Fibroblast of lung (primary cell): ENCODE data around the gene SEPTIN8. TPM values are rescaled to one million over a fixed set of nuclear protein-coding genes. Genes with fewer than 3 reads are reported as not detected.
A peak's percentile ranks its signal among the peaks of the same experiment; 100 is the strongest.

Experiments used
- DNase-seq, 2 donors: peaks; one replicate each; pipeline versions ENCODE4 v3.0.0 to v3.0.0-alpha.2; 2010; ENCODE audit warnings: low read depth in 2 of 2
- H2AFZ ChIP-seq: 2 replicates; pipeline ENCODE4 v1.5.1; 2012; ENCODE audit warnings: low read length, control low read depth, inconsistent platforms
- H3K27ac ChIP-seq: 2 replicates; pipeline ENCODE4 v1.5.1; 2011; ENCODE audit warnings: low read length, control low read depth; ENCODE audit not compliant: insufficient read depth
- H3K27me3 ChIP-seq: 2 replicates; pipeline ENCODE4 v1.5.1; 2011; ENCODE audit warnings: mild to moderate bottlenecking, low read length; ENCODE audit not compliant: control insufficient read depth, insufficient read depth
- H3K36me3 ChIP-seq: 2 replicates; pipeline ENCODE4 v1.5.1; 2011; ENCODE audit warnings: low read length; ENCODE audit not compliant: control insufficient read depth, insufficient read depth
- H3K4me1 ChIP-seq: 2 replicates; pipeline ENCODE4 v1.5.1; 2011; ENCODE audit warnings: low read length; ENCODE audit not compliant: control insufficient read depth, insufficient read depth; ENCODE audit errors: extremely low read depth
- H3K4me2 ChIP-seq: 2 replicates; pipeline ENCODE4 v1.5.1; 2011; ENCODE audit warnings: low read length, control low read depth; ENCODE audit not compliant: insufficient read depth; ENCODE audit errors: extremely low read depth
- H3K4me3 ChIP-seq, 4 experiments: fragments of 200-600 bp in 1 of 4; sonication (generic) in 1 of 4; replicated peaks in 1 of 4; 2 replicates each; pipeline ENCODE4 v1.5.1; 2011 to 2016; ENCODE audit warnings: low read length in 4 of 4, low read depth in 3 of 4, mild to moderate bottlenecking in 3 of 4, control low read depth in 2 of 4, inconsistent platforms in 1 of 4, mixed read lengths in 1 of 4; ENCODE audit not compliant: insufficient read depth in 1 of 4; ENCODE audit errors: control extremely low read depth in 1 of 4
- H3K79me2 ChIP-seq: 2 replicates; pipeline ENCODE4 v1.5.1; 2012; ENCODE audit warnings: mild to moderate bottlenecking, low read length, inconsistent platforms; ENCODE audit not compliant: control insufficient read depth, insufficient read depth
- H3K9ac ChIP-seq: 2 replicates; pipeline ENCODE4 v1.5.1; 2011; ENCODE audit warnings: mild to moderate bottlenecking, low read length, control low read depth; ENCODE audit not compliant: insufficient read depth
- H3K9me3 ChIP-seq: 2 replicates; pipeline ENCODE4 v1.5.1; 2012; ENCODE audit warnings: low read depth, low read length; ENCODE audit not compliant: control insufficient read depth, insufficient read depth
- H4K20me1 ChIP-seq: 2 replicates; pipeline ENCODE4 v1.5.1; 2011; ENCODE audit warnings: low read length; ENCODE audit not compliant: control insufficient read depth, insufficient read depth; ENCODE audit errors: extremely low read depth
- EZH2 ChIP-seq: IDR thresholded peaks from 2 replicates; pipeline ENCODE4 v1.5.1; 2012; ENCODE audit warnings: low read length, control low read depth, mild to moderate bottlenecking; ENCODE audit errors: missing control alignments
- polyA plus RNA-seq, 2 donors: library from polyadenylated mRNA; depleted of rRNA in 1 of 2; stranded (reverse) in 1 of 2; unstranded in 1 of 2; fragments of >200 nt; gene quantifications; 2 replicates each; pipeline ENCODE4 v1.2.1, GENCODE V29; 2011 to 2012; ENCODE audit warnings: missing spikeins in 1 of 2
- total RNA-seq: library from RNA; depleted of rRNA; stranded (reverse); fragments of >200 nt; gene quantifications from 2 replicates; pipeline ENCODE4 v1.2.1, GENCODE V29; 2014
- TF ChIP-seq, protein P1 (sequence below), 2 donors: IDR thresholded peaks in 1 of 2; conservative IDR thresholded peaks in 1 of 2; 1 replicate in 1 of 2; 2 replicates in 1 of 2; pipeline ENCODE4 v1.5.1; 2011 to 2012; ENCODE audit warnings: low read length in 2 of 2, control low read depth in 1 of 2, inconsistent platforms in 1 of 2, low read depth in 1 of 2, mild to moderate bottlenecking in 1 of 2

The SEPTIN8 gene
- total and polyA plus RNA-seq, 2 donors (not counting 1 experiment from before 2014, with no cell fraction given): 62.1 to 64.2 TPM

DNA sequence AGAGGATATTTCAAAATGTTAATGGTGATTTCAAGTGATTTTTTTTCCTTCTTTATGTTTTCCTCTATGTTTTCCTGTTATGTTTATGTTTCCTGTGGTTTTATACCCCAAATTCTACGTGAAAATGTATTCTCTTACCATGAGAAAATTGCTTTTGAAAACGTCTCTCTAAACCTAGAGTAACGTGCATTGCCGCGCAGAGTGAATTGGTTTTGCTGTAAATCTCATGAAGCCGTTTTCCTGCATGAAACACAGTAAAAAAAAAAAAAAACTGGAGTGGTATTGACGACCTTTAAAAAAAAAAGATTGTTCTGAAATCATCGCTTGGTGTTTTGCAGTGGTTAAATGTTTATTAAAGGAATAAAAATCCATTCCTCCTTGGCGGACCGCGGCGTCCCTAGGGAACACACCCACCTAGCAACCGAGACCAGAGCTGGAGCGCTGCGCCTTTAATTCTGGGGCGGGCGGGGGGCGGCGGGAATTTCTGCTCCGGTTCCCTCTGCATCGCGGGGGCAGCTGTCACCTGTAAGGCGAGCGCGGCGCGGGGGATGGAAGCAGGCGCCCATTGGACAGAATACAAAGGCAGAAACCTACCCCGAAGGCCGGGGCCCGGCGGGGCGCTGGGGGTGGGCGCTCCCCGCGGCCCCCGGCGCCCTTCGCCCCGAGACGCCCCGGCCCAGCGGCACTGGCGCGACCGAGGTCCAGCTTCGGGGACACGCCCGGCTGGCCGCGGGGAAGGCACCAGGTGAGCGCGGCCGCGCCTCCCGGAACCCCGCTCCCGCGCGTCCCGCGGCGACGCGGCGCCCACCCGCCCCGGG is 36.0 kb upstream of the SEPTIN8 start, which contains the start of gene SOWAHA:
Gene SOWAHA (plus strand): TSS at position 522 of the 818 bp plus-strand sequence. CDS start 320 bp downstream, outside the sequence.
- H3K4me1 ChIP-seq: no peaks in the 10 kb centered on the region
- no peaks in the 10 kb centered on the region for H3K79me2 ChIP-seq
- H3K9ac ChIP-seq: no peak within 1 kb of the TSS
- H3K27ac ChIP-seq: no peak within 1 kb of the TSS
- H3K4me3 ChIP-seq: peak within 1 kb of the TSS in 3 of 4 experiments; percentile 16 to 27 (median 20)
- H4K20me1 ChIP-seq: no peaks in the 10 kb centered on the region
- DNase-seq: peak in 1 of 2 donors; percentile 25
- no peaks in the 10 kb centered on the region for H3K36me3 ChIP-seq
- no peak for TF ChIP-seq EZH2
- TF ChIP-seq, protein P1, sequence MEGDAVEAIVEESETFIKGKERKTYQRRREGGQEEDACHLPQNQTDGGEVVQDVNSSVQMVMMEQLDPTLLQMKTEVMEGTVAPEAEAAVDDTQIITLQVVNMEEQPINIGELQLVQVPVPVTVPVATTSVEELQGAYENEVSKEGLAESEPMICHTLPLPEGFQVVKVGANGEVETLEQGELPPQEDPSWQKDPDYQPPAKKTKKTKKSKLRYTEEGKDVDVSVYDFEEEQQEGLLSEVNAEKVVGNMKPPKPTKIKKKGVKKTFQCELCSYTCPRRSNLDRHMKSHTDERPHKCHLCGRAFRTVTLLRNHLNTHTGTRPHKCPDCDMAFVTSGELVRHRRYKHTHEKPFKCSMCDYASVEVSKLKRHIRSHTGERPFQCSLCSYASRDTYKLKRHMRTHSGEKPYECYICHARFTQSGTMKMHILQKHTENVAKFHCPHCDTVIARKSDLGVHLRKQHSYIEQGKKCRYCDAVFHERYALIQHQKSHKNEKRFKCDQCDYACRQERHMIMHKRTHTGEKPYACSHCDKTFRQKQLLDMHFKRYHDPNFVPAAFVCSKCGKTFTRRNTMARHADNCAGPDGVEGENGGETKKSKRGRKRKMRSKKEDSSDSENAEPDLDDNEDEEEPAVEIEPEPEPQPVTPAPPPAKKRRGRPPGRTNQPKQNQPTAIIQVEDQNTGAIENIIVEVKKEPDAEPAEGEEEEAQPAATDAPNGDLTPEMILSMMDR (conservative IDR thresholded peaks at IDR 0.05 in 1 of 2, IDR thresholded peaks at IDR 0.05 in 1 of 2; ENCODE audit: low read depth in 1 of 2, low read length in 2 of 2): no peak
- H3K27me3 ChIP-seq: peaks cover 28% of the 10 kb centered on the region
- peak within 1 kb of the TSS; percentile 20 for H3K4me2 ChIP-seq
- H2AFZ ChIP-seq: no peak within 1 kb of the TSS
- H3K9me3 ChIP-seq: no peaks in the 10 kb centered on the region

DNA sequence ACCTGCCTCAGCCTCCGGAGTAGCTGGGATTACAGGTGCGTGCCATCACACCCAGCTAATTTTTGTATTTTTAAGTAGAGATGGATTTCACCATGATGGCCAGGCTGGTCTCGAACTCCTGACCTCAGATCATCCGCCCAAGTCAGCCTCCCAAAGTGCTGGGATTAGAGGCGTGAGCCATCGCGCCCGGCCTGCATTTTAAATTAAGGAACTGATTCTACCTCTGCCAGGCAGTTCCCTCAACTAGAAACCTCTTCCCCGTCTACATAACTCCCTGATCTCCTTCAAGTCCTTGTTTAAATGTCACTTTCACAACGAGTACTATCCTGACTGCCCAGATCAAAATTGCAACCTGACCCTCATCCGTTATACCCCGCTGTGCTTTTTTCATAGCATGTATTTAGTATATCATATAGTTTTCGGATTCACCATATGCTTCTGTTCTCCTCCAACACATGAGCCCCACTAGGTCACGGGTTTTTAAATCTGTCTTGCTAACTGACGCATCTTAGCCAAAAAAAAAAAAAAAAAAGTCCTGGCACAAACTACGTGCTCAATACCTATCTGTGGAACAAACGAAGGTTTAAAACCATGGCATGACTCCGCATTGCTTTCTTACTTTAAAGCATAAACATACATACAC is 35.2 kb upstream of the SEPTIN8 start:
- TF ChIP-seq EZH2: no peak
- TF ChIP-seq, protein P1 (conservative IDR thresholded peaks at IDR 0.05 in 1 of 2, IDR thresholded peaks at IDR 0.05 in 1 of 2; ENCODE audit: low read depth in 1 of 2, low read length in 2 of 2): no peak
- H3K4me3 ChIP-seq: no peak overlapping the region
- H3K27ac ChIP-seq: no peak overlapping the region
- no peaks in the 10 kb centered on the region for H3K9me3 ChIP-seq
- DNase-seq: no peak
- no peaks in the 10 kb centered on the region for H4K20me1 ChIP-seq
- no peaks in the 10 kb centered on the region for H3K79me2 ChIP-seq
- no peaks in the 10 kb centered on the region for H3K4me1 ChIP-seq
- no peak overlapping the region for H2AFZ ChIP-seq
- H3K27me3 ChIP-seq: peaks cover 28% of the 10 kb centered on the region
- H3K4me2 ChIP-seq: no peak overlapping the region
- no peak overlapping the region for H3K9ac ChIP-seq
- H3K36me3 ChIP-seq: no peaks in the 10 kb centered on the region

DNA sequence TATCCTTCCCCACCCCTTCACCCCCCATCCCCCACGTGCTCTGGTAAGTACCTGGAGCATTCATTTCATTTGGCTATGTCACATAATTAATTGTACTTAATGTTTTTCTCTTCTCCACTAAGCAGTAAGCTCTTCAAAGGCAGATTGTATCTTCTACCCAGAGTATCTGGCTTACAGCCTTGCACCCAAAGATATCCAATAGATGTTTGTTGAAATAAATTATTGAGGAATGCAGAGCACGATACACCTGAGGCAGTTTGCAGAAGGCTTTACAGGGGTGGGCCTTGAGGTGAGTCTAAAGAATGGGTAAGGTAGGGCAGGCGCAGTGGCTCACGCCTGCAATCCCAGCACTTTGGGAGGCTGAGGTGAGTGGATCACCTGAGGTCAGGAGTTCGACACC is 33.6 kb upstream of the SEPTIN8 start:
- no peak overlapping the region for H2AFZ ChIP-seq
- no peak overlapping the region for H3K27ac ChIP-seq
- H4K20me1 ChIP-seq: no peaks in the 10 kb centered on the region
- H3K4me3 ChIP-seq: no peak overlapping the region
- H3K36me3 ChIP-seq: no peaks in the 10 kb centered on the region
- no peaks in the 10 kb centered on the region for H3K79me2 ChIP-seq
- TF ChIP-seq, protein P1 (conservative IDR thresholded peaks at IDR 0.05 in 1 of 2, IDR thresholded peaks at IDR 0.05 in 1 of 2; ENCODE audit: low read depth in 1 of 2, low read length in 2 of 2): no peak
- TF ChIP-seq EZH2: no peak
- H3K27me3 ChIP-seq: peaks cover 28% of the 10 kb centered on the region
- DNase-seq: no peak
- no peaks in the 10 kb centered on the region for H3K9me3 ChIP-seq
- no peak overlapping the region for H3K9ac ChIP-seq
- H3K4me2 ChIP-seq: no peak overlapping the region
- no peaks in the 10 kb centered on the region for H3K4me1 ChIP-seq
